CD4-positive, alpha-beta T cell treated with Interleukin-15 for 1 hour (primary cell): ENCODE measurements around the gene VCL.
"Not testable (repeated sequence)": the region's sequence is repeated elsewhere in the genome, so short reads cannot be mapped to it uniquely, and the experiment has no call there.

ENCODE experiments used
- DNase-seq: peaks from one replicate; pipeline ENCODE4 v3.0.0-alpha.2; 2020

Gene VCL

DNA sequence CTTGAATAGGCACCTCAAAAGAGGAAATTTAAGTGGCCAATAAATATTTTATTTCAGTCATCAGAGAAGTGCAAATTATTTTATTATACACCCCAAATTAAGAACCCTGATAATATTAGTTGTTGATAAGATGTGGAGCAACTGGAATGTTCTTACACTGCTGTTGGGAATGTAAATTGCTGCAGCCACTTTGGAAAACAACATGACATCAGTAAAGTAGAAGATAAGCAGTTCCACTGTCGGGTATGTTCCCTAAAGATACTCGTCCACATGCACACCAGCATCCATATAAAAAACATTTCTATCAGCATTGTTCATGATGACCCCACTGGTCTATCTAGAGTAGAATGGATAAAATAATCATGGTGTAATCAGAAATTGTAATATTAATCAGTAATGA is 46.5 kb downstream of the VCL start:
- no peak for DNase-seq

DNA sequence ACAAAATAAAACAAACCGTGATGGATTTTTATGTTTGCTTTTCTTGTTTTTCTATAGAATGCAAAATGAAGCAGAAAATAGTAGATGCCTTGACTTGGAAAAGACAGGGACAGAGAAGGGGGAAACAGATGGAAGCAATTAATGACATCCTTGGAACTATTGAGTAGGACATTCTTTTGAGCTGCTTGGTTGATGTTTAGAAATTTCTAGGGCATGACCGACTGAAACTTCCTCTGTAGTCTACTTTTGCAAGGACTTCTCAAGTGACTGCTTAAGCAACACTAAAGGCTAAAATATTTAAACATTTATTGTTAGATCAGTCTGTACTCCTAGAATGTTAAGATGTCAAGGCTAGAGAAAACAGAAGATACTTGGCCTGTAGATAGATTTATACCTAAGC is 49.4 kb downstream of the VCL start:
- no peak for DNase-seq

DNA sequence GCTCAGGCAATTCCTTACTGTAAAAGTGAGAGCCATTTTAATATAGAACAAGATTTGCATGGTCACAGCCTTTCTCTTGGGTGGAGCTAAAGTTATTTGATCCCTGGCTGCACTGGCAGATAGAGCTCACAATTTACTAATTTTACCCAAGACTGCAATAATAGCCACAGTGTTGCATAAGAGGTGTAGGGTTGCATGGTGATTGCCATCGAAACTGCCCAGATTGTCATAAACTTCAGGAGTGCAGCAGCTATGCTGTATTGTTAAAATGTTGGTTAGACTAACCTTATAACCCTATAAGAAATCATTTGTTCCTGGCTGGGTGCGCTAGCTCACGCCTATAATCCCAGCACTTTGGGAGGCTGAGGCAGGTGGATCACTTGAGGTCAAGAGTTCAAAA is 50.0 kb downstream of the VCL start:
- DNase-seq, result no peak

DNA sequence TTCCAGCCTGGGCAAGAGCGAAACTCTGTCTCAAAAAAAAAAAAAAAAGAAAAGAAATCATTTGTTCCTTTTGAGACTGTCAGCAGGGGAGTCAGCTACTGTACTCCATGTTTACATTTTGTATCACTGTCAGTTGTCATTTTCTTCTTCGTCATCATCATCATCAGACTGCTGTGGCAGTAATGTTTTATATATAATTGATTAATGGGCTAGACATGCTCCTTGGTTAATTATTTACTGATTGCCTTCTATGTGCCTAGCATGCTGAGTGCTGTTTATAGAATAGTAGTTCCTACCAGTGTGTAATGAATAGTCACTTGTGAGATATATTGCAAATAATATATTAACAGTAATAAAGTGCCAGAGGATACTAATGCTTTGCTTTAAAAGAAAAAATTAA is 50.5 kb downstream of the VCL start:
- DNase-seq, result no peak

DNA sequence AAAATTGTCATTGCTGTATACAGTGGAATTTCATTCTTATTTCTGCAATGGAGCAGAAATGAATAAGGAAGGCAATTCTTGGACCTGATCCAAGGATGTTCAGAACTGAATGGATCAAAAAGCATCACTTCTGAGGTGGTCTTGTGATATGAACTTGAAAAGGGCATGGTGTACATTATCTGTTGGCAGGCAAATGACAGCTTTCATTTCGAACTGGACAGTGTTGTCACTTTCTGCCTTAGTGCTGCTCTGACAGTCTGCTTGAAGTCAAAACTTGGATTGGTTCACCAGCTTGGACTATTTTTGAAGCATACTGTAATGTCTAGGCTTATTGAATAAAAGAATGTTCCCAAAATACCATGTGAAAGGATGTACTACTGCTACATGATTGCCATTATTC is 52.0 kb downstream of the VCL start:
- DNase-seq, result no peak

DNA sequence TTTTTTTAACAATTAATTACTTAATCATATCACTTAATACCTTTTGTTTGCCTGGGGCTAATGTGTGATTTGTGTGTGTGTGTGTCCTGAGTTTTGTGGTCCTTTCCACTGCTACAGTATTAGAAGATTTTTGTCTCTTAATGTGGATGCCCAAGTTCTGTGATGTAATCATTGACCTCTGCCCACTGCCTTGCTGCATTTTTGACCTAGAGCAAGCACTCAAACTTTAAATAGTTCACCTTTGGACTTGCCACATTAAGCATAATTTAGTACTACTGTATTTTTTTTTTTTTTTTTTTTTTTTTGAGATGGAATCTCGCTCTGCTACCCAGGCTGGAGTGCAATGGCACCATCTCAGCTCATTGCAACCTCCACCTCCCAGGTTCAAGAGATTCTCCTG is 52.7 kb downstream of the VCL start:
- DNase-seq, result no peak

DNA sequence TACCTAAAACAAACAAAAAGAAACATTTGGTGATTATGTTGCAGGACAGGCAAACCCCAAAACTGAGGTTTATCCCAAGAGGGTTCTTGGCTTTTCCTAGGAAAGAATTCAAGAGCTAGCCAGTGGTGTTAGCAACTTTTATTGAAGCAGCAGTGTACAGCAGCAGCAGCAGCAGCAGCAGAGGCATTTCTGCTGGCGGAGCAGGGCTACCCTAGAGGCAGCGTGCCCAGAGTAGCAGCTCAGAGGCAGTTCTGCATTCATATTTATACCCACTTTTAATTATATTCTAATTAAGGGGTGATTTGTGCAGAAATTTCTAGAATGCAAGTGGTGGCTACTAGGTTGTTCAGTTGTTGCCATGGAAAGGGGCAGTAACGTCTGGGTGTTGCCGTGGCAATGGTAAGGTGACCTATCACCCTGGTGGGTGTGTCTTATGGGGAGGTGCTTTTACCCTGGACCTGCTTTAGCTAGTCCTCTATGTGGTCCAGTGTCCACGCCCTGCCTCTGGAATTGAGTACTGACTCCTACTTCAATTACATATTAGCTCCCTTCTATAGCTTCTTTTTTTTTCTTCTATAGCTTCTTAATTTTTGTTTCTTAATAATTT is 53.9 kb downstream of the VCL start:
- DNase-seq, result no peak

DNA sequence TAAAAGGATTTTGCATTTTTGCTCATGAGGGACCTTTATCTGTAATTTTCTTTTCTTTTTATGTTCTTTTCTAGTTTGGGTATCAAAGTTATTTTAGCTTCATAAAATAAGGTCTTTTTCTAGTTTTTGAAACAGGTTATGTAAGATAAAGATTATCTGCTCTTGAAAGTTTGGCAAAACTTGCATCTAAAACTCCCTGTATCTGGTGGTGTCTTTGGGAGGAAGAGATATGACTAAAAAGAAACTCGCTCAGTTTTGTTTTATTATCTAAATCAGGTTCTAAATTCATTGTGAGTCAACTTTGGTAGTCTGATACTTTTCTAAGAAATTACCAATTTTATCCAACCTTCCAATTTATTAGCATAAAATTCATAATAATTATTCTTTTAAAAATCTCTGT is 55.1 kb downstream of the VCL start:
- no peak for DNase-seq

DNA sequence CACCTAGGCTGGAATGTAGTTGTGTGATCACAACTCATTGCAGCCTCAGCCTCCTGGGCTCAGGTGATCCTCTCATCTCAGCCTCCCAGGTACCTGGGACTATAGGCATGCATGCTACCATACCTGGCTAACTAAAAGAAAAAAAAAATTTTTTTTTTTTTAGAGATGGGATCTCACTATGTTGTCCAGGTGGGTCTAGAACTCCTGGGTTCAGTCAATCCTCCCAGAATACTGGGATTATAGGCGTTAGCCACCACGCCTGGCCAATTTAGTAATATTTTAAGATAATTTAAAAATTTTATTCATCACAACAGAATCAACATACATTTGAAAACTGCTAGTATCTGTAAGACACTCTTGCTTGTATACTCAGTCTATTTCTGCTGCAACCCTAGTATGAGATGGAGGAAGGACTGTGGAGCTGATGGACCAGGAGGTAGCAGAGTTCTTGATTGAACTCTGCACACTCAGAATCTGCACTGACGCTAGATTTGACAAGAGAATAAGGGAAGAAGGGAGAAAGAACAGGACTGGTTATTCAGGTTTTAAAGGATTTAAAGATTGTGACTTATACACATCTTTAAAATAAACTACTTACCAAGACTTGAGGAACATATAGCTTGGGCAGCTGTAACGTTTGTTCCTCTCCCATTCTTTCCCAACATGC is 57.6 kb downstream of the VCL start:
- no peak for DNase-seq

DNA sequence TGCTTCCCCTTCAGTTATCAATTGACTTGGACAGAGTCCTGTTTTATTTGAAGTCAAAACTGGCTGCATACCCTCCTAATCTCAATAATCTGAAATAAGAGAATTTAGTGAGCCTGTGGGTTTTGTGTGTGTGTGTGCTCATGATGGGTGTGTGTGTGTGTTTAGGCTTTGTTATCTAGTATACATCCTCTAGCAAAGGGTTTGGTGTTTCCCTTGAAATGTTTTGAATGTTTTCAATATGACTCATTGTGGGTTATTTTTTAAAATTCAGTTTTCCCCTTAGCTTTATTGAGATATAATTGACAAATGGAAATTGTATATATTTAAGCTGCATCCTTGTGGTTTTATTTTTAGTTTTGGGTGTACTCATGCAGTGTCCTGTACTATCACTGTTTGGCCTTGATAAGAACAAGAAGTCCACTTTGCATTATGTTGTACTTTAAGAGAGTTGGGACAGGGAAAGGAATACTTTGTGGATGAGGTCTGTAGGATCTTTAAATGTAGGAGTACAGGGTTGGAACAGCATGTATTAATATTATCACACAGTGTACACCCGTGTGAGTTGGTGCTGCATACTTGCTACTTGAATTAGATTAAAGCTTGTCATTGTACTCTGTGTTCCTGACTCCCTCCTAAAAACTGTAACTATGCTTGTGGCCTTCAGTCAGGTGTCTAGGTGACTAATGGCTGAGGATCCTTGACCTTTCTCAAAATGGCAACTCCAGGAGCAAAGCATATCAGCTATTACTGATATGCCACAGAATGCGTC is 58.3 kb downstream of the VCL start:
- no peak for DNase-seq

DNA sequence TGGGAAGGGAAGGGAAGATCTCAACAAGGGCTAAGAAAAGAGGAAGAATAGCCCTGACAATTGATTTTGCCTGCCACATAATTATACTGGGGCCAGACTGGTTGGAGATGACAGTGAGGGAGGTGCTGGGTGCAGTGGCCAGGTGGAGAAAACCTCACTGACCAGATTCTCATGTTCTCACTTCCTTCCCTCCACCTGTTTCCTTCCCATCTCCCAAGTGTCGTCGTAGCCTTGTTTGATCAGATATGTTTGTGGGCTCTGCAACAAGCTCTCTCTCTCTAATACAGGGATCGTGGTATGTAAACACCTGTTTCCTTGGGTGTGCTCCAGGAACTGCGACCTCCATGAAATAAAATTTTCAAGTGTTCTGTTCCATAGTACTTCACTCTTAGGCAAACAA is 60.2 kb downstream of the VCL start:
- DNase-seq, result no peak

DNA sequence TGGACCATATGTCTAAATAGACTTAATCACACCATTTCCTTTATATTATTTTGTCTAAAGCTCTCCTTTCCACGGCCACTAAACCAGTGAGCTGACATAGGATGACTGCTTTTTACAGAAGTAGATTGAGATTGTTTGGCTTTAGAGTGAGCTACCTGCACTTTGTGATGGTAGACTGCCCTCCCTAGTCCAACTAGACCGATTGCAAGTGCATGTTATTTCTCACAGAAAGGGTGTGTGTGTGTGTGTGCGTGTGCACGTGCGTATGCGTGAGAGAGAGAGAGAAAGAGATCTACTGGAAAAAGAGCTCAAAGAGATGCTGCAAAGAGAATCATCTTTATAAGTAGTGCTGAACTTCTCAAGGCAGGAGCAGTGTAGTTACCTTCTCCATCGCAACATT is 60.7 kb downstream of the VCL start:
- DNase-seq, result peak; percentile 24

DNA sequence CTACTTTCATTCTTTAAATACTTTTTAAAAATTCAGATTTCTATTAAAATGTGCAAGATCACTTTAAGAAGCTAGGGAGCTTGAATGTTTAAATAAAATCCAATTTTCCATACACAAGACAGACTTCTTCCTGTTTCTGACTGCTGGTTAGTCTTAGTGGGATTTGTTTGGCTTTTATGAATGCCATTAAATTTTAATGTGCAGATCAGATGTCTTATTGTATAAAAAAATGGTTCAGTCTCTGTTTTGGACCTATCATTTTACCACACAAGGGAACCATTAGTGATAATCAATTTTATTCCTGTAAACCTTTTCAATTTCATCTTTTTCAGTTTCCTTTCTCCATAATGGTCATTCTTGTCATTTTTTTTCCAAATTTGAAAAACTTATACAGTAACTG is 63.2 kb downstream of the VCL start:
- no peak for DNase-seq

DNA sequence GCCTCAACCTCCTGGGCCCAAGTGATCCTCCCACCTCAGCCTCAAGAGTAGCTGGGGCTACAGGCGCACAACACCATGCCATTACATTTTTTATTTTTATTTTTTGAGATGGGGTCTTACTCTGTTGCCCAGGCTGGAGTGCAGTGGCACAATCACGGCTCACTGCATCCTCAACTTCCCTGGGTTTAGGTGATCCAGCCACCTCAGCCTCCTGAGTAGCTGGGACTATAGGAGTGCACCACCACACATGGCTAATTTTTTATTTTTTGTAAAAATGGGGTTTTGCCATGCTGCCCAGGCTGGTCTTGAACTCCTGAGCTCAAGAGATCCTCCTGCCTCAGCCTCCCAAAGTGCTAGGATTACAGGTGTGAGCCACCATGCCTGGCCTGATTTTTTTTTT is 64.1 kb downstream of the VCL start:
- not testable (repeated sequence) for DNase-seq

DNA sequence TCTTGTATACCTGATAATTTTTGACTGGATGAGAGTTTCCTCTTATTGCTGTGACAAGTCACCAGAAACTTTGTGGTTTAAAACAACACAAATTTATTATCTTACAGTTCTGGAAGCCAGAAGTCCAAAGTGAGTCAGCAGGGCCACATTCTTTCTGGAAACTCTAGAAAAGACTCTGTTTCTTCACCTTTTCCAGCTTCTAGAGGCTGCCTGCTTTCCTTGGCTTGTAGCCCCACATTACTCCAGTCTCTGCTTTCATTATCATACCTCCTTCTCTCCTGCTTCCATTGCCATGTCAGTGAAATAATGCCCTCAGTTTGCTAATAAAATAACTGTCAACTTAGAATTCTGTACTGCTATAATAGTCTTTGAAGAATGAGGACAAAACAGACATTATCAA is 65.3 kb downstream of the VCL start:
- DNase-seq, result no peak

DNA sequence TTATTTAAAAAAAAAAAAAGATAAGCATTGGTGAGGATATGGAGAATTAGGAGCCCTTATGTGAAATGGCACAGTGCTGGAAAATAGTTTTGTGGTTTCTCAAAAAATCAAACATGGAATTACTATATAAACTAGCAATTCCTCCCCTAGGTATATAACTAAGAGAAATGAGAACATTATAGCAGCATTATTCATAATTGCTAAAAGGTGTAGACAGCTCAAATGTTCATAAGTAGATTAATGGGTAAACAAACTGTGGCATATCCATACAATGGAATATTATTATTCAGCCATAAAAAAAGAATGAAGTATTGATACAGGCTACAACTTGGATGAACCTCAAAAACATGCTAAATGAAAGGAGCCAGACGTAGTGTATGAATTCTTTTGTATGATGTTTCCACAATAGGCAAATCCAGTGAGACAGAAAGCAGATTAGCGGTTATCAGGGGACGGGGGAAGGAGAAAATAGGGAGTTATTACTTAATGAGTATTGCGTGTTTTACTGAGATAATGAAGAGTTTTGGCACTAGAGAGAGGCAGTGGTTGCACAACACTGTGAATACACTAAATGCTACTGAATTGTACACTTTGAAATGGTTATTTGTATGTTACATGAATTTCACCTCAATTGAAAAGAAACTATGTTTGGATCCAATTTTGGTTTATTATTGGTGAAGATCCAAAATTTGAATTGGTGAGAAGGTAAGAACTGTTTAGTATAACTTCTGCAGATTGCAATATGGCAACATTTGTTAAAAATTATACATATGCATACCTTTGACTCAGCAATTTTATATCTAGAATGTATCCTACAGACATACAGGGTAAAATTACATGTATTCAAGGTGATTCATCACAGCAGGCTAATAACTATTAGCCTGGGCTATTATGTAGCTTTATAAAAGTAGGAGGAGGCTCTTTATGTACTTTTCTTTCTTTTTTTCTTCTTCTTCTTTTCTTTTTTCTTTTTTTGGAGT is 69.7 kb downstream of the VCL start:
- DNase-seq, result no peak

DNA sequence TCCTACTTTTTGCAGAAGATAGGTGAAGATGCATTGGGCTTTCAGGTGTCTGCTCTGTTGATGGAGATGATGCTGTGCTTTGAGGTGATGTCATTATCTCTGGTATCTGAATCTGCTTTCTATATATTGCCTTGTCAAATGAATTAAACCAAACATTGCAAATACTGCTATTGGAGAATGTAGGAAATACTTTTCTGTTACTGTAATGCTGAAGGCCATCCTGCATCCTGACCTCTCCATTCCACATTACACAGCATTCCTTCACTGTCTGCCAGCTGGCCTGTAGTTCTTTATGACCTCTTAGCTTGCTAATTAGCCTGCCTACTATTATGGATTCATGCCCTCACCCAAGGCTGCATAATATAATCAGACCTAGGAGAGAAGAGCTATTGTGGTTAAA is 73.2 kb downstream of the VCL start:
- no peak for DNase-seq

DNA sequence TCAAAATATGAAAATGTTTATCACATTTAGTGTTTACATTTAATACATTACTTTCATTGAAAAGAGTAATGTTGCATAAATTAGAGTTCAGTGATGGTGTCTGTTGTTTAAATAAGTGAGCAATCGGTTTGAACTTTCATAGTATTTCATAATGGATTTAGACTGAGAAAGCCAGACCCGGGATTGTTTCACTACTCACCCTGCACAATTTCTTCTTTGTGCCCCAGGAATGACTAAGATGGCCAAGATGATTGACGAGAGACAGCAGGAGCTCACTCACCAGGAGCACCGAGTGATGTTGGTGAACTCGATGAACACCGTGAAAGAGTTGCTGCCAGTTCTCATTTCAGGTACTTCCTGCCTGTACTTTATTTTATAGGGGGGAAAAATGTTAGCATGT is 74.6 kb downstream of the VCL start:
- DNase-seq, result no peak

DNA sequence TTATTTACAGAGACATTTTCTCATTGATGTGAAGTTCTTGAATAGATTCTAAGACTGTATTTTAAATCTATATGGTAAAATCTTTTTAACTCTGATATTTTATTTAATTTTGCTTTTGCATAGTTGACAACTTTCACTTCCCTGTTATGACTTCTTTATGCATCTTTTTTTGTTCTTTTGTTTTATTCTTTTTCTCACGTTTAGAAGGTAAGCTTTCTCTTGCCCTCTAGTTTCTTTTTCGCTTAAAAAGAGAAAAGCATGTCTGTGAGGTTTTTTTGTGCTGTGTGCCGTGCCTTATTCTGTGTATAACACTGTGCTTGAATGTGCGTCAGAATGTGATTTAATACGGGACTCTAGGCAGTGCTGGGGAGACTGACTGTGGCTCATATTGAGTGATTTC is 78.0 kb downstream of the VCL start:
- DNase-seq, result no peak

DNA sequence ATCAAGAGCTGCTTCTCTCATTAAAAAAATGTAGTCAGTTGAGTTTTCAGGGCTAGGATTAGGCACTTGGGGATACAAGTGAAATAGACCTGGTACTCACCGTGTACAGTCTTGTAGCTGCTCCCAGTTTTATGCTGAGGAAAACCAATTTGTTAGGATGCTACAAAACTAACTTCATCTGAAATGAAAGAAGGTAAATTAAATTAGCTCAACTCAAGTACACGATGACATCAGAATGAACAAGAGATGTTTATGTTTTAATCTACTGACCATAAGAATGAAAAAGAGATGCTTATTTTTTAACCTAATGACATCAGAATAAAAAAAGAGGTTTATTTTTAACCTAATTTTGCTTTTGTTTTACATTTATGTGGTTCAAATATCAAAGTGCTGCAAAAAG is 79.0 kb downstream of the VCL start:
- DNase-seq, result no peak

DNA sequence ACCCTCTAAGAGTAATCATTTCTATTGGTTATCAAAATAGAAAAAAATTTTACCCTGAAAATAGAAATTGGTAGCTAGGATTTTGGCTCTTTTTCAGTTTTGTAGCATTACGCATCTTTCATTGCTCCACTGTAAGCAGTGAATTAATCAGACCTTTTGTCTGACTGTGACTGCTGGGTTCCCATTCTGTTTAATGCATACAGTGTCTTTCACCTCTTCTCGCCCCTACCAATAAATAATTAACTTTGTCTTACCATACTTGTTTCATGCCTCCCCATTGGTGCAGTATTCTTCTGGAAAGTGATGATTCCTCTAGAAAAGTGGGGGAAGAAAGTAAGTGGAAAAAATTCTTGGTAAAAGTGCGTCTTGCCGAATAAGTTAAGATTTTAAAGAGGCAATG is 79.5 kb downstream of the VCL start:
- no peak for DNase-seq

DNA sequence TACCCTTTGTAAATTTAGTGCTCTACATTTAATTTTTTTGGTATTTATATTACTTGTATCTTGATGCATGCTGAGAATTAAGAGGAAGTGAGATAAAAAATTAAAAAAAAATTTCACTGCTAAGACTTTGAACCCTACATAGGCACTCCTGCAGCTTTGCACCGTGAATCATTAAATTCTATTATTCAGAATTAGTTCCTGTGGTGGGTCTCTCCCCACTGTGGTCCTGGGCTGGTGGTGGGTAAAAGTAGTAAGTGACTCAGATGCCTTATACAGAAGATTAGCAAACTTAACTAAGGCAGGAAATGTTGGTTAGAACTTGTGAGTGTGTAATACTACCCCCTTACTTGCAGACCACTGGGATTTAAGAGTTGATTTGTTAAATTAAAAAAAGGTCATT is 80.1 kb downstream of the VCL start:
- DNase-seq, result no peak
